Measurements from ENCODE around the gene KCTD17.

KCTD17 gene

DNA sequence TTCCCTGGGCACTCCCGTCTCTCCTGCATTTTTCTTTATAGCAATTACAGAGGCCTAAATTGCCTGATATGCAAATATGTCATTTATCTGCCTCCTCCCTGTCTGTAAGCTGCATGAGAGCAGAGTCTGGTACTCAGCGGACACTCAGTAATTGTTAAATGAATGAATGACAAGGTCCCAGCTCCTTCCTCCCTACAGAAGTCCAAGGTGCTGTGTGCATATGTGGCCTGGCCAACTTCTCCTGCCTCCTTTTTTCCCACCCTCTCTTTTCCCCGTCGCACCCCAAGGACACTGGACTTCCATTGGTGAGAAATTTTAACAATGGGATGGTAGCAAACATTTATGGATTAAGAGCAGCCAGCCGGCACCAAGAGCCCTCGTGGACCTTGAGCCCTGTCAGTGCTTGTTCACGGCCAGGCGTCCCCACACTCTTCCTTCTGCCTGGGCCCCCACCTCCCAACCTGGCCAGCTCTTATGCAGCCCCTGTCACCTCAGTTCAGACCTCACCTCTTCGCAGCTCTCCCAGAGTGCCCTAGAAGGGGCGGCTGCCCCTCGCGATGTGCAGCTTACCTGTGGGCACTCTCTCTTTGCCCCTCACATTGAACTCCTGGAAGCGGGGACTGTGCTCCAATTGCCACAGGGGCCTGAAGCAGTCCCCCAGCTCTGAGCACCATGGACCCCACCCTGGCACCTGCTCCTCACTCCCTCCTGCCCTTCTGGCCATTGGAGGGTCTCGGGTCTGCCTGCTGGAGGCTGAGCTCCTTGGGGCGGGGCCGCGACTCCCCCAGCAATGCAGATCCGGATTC lies 56.5 kb downstream of the KCTD17 start:
- DNase-seq, result no peak

GRCh38 chr22:37109242-37109917 lies 57.8 kb downstream of the KCTD17 start, which contains the start of gene TMPRSS6:
Gene TMPRSS6, minus strand, starts transcription at chr22:37109713. Its CDS starts 6,296 bp downstream, at chr22:37103417.
- no peak for DNase-seq

DNA sequence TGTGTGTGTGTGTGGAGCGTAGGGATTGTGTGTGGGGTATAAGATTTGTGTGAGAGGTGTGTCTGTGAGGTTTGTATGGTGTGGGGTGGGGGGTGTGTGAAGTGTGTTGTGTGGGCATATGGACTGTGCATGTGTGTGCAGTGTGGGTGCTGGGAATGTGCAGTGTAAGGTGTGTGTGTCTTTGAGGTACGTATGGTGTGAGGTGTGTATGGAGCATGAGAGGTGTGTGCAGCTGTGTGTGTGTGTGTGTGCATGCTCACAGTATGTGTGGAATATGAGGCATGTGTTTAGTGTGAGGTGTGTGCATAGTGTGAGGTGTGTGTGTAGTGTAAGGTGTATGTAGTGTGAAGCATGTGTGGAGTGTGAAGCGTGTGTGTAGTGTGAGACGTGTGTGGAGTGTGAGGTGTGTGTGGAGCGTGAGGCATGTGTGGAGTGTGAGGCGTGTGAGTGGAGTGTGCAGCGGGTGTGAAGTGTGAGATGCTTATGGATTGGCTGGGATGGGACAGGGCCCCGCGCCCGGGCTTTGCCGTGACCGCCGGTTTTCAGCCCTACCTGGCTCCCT lies 59.7 kb downstream of the KCTD17 start:
- DNase-seq, result no peak

- DNase-seq, result no peak
Observed at GRCh38 chr22:37112084-37112728, 60.7 kb downstream of the KCTD17 start.
